Stimulated activated naive B cell treated with anti-CD40 and anti-IgM and Interleukin-4, amounts not matched to agents 10 μg/mL and 1 μg/mL and 100 μg/mL, for 72 hours (primary cell): ENCODE measurements around the gene NOL7.

Source experiments
- ATAC-seq, 2 donors: fragments of 150-1000 bp; cut with Tn5 transposase; replicated peaks; 2 replicates each; pipeline ENCODE4 v1.10.0; 2021; ENCODE audit warnings: moderate library complexity in 1 of 2
- DNase-seq: peaks from one replicate; pipeline ENCODE4 v3.0.0; 2021
- H3K27ac Mint-ChIP-seq: one replicate; pipeline ENCODE4 v1.8.0; 2022; ENCODE audit warnings: mild to moderate bottlenecking, mixed read lengths
- H3K27me3 Mint-ChIP-seq, 2 donors: one replicate each; pipeline ENCODE4 v1.8.0; 2022; ENCODE audit warnings: mixed read lengths in 2 of 2
- H3K36me3 Mint-ChIP-seq, 2 donors: one replicate each; pipeline ENCODE4 v1.8.0; 2022; ENCODE audit warnings: mixed read lengths in 2 of 2, mild to moderate bottlenecking in 1 of 2
- H3K4me1 Mint-ChIP-seq, 2 donors: one replicate each; pipeline ENCODE4 v1.8.0; 2022; ENCODE audit warnings: mixed read lengths in 2 of 2, mild to moderate bottlenecking in 1 of 2
- H3K4me3 Mint-ChIP-seq, 2 donors: one replicate each; pipeline ENCODE4 v1.8.0; 2022; ENCODE audit warnings: mild to moderate bottlenecking in 2 of 2, mixed read lengths in 2 of 2, moderate library complexity in 1 of 2
- H3K9me3 Mint-ChIP-seq, 2 donors: one replicate each; pipeline ENCODE4 v1.8.0; 2022; ENCODE audit warnings: mixed read lengths in 2 of 2, mild to moderate bottlenecking in 1 of 2

NOL7 gene

DNA sequence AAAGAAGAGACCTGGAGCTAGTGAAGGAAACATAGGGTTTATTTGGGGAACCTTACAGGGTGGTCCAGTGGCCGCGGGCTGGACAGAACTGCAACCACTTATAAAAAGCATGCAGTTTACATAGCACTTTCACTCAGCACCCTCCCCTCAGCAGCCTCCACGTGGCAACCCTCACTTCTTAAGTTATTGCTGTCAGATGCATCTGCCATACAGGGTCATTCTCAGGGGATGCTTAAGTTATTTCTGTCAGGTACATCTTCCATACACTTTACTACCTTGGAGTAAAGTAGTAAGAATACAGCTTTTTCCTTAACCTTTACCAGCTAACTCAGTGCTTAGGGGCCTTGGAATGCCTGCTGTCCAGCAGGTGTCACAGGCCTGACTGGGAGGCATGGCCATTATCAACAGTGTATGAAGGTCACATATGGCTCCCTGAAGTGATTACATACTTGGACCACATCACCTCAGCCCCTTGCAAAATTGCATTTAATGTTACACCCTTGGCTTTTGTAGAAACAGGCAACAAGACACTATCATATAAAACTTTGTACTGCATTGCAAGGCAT is 2.0 kb upstream of the NOL7 start:
- H3K4me1 Mint-ChIP-seq: peaks cover 18 to 43% of the 10 kb centered on the region in 2 donors
- H3K27ac Mint-ChIP-seq: peak overlapping the region; percentile 42
- H3K27me3 Mint-ChIP-seq: no peaks in the 10 kb centered on the region
- peaks cover 16 to 29% of the 10 kb centered on the region in 2 donors for H3K36me3 Mint-ChIP-seq
- no peak for DNase-seq
- ATAC-seq: no peak
- H3K4me3 Mint-ChIP-seq: peak overlapping the region in 1 of 2 donors; percentile 21
- no peaks in the 10 kb centered on the region for H3K9me3 Mint-ChIP-seq

DNA sequence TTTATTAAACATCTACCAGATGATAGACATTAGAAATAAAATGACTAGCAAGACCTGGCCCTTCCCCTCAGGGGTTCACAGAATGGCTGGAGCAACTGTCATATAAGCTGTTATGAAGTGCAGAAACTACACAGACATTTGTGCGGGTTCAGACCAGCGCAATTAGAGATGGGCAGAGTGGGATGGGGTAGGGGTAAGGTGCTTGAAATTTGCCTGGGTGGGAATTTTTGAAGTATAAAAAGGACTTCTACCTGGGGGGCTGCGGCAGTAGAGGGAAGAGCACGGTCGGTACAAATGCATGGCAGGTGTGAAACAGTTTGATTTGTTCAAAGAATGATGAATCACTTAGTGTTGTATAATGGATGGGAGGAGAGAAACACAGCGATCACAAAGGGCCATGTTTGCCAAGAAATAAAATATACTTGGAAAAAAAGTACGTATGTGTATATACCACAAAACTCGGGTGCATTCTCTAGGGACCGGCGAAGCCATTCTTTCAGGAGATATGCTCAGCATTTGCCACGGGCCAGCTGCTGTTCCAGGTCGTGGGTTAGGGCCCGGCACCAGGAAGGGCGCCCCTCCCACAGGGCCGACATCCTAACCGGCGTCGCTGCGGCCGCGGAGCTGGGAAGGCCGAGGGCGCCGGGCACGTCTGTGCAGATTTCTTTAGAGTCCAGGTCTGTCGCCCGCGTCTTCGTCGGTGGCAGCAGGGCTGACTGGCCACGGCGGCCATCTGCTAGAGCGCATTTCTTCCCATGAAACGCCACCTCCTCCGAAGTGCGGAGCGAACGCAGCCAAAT is 809 bp upstream of the NOL7 start:
- peak overlapping the region; percentile 92 to 98 for H3K4me3 Mint-ChIP-seq
- H3K27ac Mint-ChIP-seq: peak overlapping the region; percentile 99
- no peaks in the 10 kb centered on the region for H3K27me3 Mint-ChIP-seq
- no peaks in the 10 kb centered on the region for H3K9me3 Mint-ChIP-seq
- ATAC-seq: peak; percentile 28 to 30
- peaks cover 18 to 43% of the 10 kb centered on the region in 2 donors for H3K4me1 Mint-ChIP-seq
- DNase-seq: no peak
- H3K36me3 Mint-ChIP-seq: peaks cover 16 to 29% of the 10 kb centered on the region in 2 donors

DNA sequence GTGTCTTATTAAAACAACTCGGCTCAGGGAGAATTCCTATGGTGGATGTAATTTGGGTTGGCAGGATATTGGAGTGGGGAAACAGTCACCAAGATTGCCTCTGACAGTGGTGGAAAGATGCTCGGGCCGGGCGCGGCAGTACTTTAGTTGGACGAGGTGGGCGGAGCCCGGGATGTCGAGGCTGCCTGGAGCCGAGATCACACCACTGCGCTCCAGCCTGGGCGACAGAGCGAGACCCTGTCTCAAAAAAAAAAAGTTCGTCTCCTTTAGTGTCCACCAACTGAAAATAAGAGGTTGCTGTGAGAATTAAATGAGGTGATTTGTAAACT is 621 bp downstream of the NOL7 start:
- H3K27ac Mint-ChIP-seq: peak overlapping the region; percentile 99
- H3K9me3 Mint-ChIP-seq: no peaks in the 10 kb centered on the region
- peaks cover 15 to 29% of the 10 kb centered on the region in 2 donors for H3K36me3 Mint-ChIP-seq
- H3K4me3 Mint-ChIP-seq: peak overlapping the region; percentile 92 to 98
- peak; percentile 36 for DNase-seq
- no peaks in the 10 kb centered on the region for H3K27me3 Mint-ChIP-seq
- peaks cover 17 to 37% of the 10 kb centered on the region in 2 donors for H3K4me1 Mint-ChIP-seq
- ATAC-seq: peak; percentile 44 to 48

DNA sequence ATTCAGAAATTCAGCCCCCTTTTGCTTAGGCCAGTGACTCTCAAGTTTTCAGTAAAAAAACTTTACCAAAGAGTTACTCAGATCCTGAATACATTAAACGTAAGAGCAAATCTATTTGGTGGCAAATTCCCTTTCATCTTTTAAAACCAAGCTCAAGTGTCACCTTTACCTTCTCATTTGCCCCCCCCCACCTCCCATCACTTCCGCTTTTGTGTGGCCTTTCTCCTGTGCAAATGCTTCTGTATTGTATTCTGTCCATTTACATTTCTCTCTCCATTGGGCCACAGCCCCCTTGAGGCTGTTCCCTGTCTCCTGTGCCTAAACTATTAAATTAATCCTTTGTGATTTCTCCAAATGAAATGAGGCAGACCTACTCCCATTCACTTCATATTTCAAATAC is 1.9 kb downstream of the NOL7 start:
- Mint-ChIP-seq H3K27ac (peak overlapping the region; percentile 80), H3K36me3 (peaks cover 15 to 25% of the 10 kb centered on the region in 2 donors), H3K4me3 (peak overlapping the region; percentile 92 to 98), H3K27me3 (no peaks in the 10 kb centered on the region), H3K9me3 (no peaks in the 10 kb centered on the region), H3K4me1 (peaks cover 13 to 26% of the 10 kb centered on the region in 2 donors)
- DNase-seq (no peak), ATAC-seq (no peak)

DNA sequence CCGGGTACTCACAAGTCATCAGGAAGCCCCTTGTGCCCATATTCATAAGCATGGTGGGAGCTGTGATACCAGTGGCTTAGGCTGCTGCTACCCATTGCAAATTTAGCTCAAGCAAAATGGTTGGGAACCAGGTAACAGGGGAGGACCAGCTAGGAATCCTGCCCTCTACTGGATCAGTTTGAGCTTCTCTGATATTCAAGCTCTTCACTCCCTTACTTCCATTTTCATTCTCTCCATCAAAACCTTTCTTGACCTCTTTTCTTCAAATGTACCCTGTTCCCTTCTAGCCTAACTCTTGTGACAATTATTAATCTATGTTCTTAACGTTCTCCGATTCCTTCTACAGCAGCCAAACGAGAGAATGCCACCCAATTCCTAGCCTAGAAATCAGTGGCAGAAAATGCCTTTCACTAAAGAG is 9.7 kb downstream of the NOL7 start:
- no peaks in the 10 kb centered on the region for H3K27me3 Mint-ChIP-seq
- H3K27ac Mint-ChIP-seq: peak overlapping the region; percentile 66
- no peaks in the 10 kb centered on the region for H3K9me3 Mint-ChIP-seq
- H3K4me1 Mint-ChIP-seq: peaks cover 12 to 17% of the 10 kb centered on the region in 2 donors
- H3K36me3 Mint-ChIP-seq: peaks cover 20 to 39% of the 10 kb centered on the region in 2 donors
- DNase-seq: no peak
- peak; percentile 72 to 83 for ATAC-seq
- H3K4me3 Mint-ChIP-seq: no peak overlapping the region

DNA sequence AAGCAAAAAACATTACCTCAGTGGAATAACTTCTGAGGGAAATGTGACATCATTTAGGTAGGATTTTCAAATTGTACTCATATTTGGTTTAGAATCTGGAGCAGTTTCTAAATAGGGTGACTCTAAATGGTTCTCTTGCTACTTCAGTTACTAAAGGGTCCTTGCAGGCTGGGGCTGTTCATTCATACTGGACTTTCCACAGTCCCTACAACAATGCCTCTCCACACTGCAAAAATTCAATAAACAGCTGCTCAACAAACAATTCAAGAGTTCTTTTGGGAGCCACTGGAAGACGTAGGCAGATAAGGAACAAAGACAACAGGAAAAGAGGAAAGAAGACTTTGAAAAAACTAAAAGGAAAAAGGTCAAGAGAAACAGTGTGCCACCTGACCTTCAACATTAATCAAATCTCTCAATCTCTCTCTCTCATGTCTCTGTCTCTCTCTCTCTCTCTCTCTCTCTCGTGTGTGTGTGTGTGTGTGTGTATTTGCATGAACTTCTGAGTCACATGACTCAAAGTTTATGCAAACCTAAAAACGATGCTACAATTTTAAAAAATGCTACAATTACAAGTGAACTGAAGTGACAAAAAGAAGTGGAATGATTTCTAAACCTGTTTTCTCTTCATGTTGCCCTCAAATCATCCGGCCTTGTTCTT is 14.5 kb downstream of the NOL7 start:
- no peak for ATAC-seq
- no peaks in the 10 kb centered on the region for H3K27me3 Mint-ChIP-seq
- no peaks in the 10 kb centered on the region for H3K9me3 Mint-ChIP-seq
- peaks cover 22 to 48% of the 10 kb centered on the region in 2 donors for H3K36me3 Mint-ChIP-seq
- no peak overlapping the region for H3K4me3 Mint-ChIP-seq
- H3K27ac Mint-ChIP-seq: peak overlapping the region; percentile 63
- DNase-seq: no peak
- H3K4me1 Mint-ChIP-seq: peaks cover 12 to 32% of the 10 kb centered on the region in 2 donors

DNA sequence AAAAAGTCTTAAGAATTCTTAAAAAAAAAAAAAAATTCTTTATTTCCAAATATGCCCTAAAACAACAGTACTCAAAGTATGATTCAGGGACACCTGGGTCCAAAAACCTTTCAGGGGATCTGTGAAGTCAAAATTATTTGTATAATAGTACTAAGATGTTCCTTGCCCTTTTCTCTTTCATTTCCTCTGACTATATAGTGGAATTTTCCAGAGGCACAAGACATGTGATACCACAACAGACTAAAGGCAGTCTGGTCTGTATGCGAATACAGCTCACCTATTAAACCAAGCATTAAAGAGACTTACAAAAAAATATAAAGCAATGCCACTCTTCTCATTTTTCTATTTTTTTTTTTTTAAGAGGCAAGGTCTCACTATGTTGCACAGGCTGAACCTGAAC is 15.4 kb downstream of the NOL7 start:
- Mint-ChIP-seq H3K27ac (peak overlapping the region; percentile 37), H3K4me1 (peaks cover 8 to 25% of the 10 kb centered on the region in 2 donors), H3K4me3 (no peak overlapping the region), H3K9me3 (no peaks in the 10 kb centered on the region), H3K27me3 (no peaks in the 10 kb centered on the region), H3K36me3 (peaks cover 27 to 51% of the 10 kb centered on the region in 2 donors)
- no peak for DNase-seq
- ATAC-seq: peak; percentile 76 to 78

DNA sequence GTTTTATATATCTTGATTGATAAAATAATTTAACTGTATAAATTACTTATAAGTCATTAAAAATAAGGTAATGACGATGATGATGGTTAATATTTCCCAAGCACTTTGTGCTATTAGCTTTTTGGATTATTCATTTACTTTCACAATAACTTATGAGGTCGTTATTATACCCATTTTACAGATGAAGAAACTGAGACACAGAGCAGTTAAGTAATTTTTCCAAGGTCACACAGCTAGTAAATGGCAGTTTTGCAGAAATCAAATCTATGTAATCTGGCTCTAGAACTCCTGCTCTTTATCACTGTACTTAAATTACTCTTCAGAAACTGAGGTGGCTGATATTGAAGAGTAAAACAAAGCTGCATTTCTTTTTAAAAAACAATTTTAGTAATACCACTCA is 18.2 kb downstream of the NOL7 start:
- ATAC-seq: no peak
- Mint-ChIP-seq H3K36me3 (peaks cover 36 to 58% of the 10 kb centered on the region in 2 donors), H3K9me3 (no peaks in the 10 kb centered on the region), H3K27me3 (no peaks in the 10 kb centered on the region), H3K4me1 (peaks cover 10 to 21% of the 10 kb centered on the region in 2 donors), H3K4me3 (no peak overlapping the region), H3K27ac (no peak overlapping the region)
- no peak for DNase-seq

DNA sequence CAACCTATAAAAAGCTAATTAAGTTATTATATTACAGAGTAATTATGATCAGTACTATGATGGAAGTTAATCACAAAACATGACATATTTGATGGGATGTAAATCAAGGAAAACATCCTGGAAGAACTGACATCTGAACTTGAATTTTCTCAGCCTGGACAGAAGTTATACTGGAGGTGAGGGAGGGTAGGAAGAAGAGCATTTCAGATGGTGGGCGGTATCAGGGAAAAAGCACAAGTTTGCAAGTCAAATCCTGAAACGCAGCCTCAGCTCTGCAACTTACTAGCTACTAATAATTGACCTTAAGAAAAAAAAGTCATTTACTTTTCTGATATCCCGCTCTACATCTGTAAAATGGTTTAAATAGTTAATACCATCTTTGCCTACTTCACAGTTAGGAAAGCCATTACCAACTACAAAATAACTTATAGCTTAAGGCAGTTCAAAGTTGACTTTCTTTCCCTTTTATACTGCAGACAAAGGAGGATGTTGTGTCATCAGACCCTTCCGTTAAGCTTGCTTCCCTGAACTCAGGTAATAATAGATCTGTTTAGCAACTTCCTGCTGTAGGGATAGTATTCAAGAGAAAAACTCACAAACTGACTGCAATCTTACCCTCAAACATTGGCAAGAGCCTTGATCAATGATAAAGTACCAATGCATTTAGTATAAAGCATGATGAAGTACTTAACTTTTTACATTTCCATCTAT is 21.0 kb downstream of the NOL7 start:
- H3K9me3 Mint-ChIP-seq: no peaks in the 10 kb centered on the region
- H3K27me3 Mint-ChIP-seq: no peaks in the 10 kb centered on the region
- peaks cover 5 to 11% of the 10 kb centered on the region in 2 donors for H3K4me1 Mint-ChIP-seq
- peaks cover 32 to 59% of the 10 kb centered on the region in 2 donors for H3K36me3 Mint-ChIP-seq
- H3K27ac Mint-ChIP-seq: no peak overlapping the region
- no peak for ATAC-seq
- H3K4me3 Mint-ChIP-seq: no peak overlapping the region
- no peak for DNase-seq

DNA sequence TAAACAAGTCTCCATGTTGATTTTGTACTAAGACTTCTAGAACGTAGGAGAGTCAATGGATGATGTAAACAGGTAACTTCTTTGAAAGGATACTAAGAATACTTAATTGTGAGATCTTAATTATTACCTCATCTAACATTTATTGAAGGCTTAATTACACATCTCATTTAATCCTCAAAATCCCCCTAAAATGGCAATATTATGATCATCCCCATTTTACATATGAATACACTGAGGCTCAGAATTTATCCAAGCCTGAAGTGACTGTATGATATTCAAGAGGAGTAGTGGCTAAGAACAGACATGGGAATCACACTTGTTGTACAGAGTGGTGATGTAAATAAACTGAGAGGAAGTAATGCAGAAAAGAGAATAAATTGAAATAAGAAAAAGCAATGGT is 22.9 kb downstream of the NOL7 start:
- Mint-ChIP-seq H3K4me1 (peaks cover 0 to 4% of the 10 kb centered on the region in 2 donors), H3K27ac (no peak overlapping the region), H3K27me3 (no peaks in the 10 kb centered on the region), H3K9me3 (no peaks in the 10 kb centered on the region), H3K36me3 (peaks cover 25 to 50% of the 10 kb centered on the region in 2 donors), H3K4me3 (no peak overlapping the region)
- no peak for ATAC-seq
- DNase-seq: no peak

DNA sequence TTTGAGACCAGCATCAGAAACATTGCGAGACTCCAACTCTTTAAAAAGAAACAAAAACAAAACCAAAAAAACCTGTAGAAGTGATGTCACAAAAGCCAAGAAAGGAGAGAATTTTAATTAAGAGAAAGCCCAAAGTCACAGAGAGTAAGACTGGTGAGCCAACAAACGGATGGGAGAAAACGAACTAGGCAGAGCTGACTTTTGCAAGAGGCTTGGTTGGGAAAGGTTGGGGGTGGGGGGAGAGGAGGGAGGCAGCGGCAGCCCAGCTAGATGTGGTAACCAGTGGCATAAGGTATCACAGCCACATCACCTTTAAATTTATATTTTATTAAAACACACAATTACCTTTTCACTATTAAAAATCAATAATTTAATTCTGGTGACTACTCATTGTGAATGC is 23.5 kb downstream of the NOL7 start:
- H3K27me3 Mint-ChIP-seq: no peaks in the 10 kb centered on the region
- H3K4me3 Mint-ChIP-seq: no peak overlapping the region
- H3K36me3 Mint-ChIP-seq: peaks cover 30 to 53% of the 10 kb centered on the region in 2 donors
- no peaks in the 10 kb centered on the region for H3K9me3 Mint-ChIP-seq
- peaks cover 0 to 4% of the 10 kb centered on the region in 2 donors for H3K4me1 Mint-ChIP-seq
- peak overlapping the region; percentile 16 for H3K27ac Mint-ChIP-seq
- DNase-seq (no peak), ATAC-seq (no peak)

DNA sequence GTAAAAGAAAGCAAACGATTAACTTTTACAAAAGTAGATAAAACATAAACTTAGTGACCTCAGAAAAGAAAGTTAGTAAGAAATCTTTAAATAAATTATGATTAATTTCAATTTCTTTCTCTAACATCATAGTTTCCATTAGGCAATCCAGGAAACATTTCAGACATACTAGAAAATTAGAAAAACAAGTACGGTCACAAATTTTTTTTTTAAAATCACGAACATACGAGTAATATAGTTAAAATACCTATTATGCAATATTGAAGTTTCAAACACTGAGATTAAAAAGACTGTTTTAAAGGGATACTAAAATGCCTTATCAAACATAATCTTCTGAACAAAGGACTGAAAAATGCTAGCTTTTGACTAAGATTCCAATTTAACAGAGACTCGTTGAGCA is 26.2 kb downstream of the NOL7 start:
- Mint-ChIP-seq H3K27me3 (no peaks in the 10 kb centered on the region), H3K27ac (no peak overlapping the region), H3K4me1 (peaks cover 0 to 4% of the 10 kb centered on the region in 2 donors), H3K36me3 (peaks cover 21 to 43% of the 10 kb centered on the region in 2 donors), H3K9me3 (no peaks in the 10 kb centered on the region), H3K4me3 (no peak overlapping the region)
- DNase-seq (no peak), ATAC-seq (no peak)

DNA sequence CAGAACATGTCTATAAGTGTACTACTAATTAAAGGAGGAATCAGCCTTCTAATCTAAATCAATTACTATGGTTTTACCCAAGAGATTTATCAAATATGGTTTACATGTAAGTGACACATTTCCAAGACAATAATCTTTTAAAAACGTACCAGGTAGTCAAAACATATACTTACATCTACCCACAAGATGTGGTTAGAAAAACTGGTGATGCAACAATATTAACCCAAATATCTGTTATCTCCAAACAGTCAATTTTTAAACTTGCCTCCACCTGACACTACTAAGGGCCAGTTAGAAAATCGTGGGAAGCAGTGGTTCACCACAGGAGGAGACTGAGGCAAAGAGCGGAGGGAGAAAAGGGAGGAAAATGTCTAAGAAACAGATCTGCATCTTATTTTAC is 28.0 kb downstream of the NOL7 start:
- Mint-ChIP-seq H3K36me3 (peaks cover 18 to 28% of the 10 kb centered on the region in 2 donors), H3K27ac (peak overlapping the region; percentile 42), H3K4me1 (peaks cover 2 to 5% of the 10 kb centered on the region in 2 donors), H3K4me3 (no peak overlapping the region), H3K9me3 (no peaks in the 10 kb centered on the region), H3K27me3 (no peaks in the 10 kb centered on the region)
- DNase-seq (no peak), ATAC-seq (no peak)

DNA sequence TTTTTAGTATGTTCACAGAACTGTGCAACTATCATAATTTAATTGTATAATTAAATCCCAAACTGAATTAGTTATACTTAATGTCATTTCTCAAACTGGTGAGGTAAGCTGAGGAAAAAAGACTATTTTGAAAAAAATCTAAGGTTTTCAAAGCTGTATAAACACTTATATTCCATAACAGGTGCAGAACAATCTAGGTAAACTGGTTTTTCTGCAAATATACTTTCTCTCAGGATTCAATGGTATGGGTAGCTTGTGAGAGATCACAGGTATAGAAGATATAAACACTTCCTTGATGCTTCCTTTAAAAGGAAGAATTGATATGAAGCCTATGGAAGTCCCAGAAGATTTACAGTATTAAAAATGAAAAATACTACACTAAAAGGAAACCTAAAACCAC is 33.7 kb downstream of the NOL7 start:
- peaks cover 3 to 6% of the 10 kb centered on the region in 2 donors for H3K4me1 Mint-ChIP-seq
- no peaks in the 10 kb centered on the region for H3K27me3 Mint-ChIP-seq
- no peak overlapping the region for H3K27ac Mint-ChIP-seq
- DNase-seq (no peak), ATAC-seq (no peak)
- H3K36me3 Mint-ChIP-seq: peaks cover 17 to 24% of the 10 kb centered on the region in 2 donors
- no peaks in the 10 kb centered on the region for H3K9me3 Mint-ChIP-seq
- no peak overlapping the region for H3K4me3 Mint-ChIP-seq
